HepG2 (cell line): ENCODE measurements around the gene SAP130.

Source experiments
- POLR2AphosphoS2 ChIP-seq: IDR thresholded peaks from 2 replicates; pipeline ENCODE4 v1.6.1; 2011; ENCODE audit warnings: low read depth, low read length, improper control_type of control experiment
- TF ChIP-seq, protein P1 (sequence below): sonication (generic); formaldehyde crosslinking; IDR thresholded peaks from 2 replicates; pipeline ENCODE4 v1.4.0; 2020; ENCODE audit warnings: mild to moderate bottlenecking, missing genetic modification reagents, borderline replicate concordance

DNA sequence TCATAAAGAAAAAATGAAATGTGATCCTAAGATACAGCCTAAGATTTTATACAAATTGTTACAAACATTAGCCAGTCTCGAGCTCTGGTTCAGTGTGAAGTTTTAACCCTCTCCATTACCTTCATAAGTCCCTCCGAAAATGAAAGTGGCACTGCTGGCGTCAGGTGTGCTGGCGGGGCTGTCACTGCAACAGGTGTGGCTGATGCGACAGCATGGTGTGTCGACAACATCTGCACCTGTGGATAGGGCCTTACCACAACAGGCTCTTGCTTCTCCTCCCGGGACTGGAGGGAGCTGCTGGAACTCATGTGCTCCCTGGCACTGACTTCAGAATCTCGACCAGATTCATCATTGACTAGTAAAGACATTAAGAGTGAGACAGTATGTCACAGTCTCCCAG is 10.3 kb downstream of the SAP130 start:
- no peak for TF ChIP-seq POLR2AphosphoS2
- TF ChIP-seq, protein P1, sequence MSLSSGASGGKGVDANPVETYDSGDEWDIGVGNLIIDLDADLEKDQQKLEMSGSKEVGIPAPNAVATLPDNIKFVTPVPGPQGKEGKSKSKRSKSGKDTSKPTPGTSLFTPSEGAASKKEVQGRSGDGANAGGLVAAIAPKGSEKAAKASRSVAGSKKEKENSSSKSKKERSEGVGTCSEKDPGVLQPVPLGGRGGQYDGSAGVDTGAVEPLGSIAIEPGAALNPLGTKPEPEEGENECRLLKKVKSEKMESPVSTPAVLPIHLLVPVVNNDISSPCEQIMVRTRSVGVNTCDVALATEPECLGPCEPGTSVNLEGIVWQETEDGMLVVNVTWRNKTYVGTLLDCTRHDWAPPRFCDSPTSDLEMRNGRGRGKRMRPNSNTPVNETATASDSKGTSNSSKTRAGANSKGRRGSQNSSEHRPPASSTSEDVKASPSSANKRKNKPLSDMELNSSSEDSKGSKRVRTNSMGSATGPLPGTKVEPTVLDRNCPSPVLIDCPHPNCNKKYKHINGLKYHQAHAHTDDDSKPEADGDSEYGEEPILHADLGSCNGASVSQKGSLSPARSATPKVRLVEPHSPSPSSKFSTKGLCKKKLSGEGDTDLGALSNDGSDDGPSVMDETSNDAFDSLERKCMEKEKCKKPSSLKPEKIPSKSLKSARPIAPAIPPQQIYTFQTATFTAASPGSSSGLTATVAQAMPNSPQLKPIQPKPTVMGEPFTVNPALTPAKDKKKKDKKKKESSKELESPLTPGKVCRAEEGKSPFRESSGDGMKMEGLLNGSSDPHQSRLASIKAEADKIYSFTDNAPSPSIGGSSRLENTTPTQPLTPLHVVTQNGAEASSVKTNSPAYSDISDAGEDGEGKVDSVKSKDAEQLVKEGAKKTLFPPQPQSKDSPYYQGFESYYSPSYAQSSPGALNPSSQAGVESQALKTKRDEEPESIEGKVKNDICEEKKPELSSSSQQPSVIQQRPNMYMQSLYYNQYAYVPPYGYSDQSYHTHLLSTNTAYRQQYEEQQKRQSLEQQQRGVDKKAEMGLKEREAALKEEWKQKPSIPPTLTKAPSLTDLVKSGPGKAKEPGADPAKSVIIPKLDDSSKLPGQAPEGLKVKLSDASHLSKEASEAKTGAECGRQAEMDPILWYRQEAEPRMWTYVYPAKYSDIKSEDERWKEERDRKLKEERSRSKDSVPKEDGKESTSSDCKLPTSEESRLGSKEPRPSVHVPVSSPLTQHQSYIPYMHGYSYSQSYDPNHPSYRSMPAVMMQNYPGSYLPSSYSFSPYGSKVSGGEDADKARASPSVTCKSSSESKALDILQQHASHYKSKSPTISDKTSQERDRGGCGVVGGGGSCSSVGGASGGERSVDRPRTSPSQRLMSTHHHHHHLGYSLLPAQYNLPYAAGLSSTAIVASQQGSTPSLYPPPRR (CRISPR knock-in tag): no peak
